NCI-H446 (cell line): ENCODE results near the gene TRMT44.
"Not testable (repeated sequence)": the region's sequence is repeated elsewhere in the genome, so short reads cannot be mapped to it uniquely, and the experiment has no call there.

Experiments
- DNase-seq, 2 experiments: peaks; one replicate each; lab custom pipeline; 2025; lab: John Stamatoyannopoulos, UW

The TRMT44 gene

DNA sequence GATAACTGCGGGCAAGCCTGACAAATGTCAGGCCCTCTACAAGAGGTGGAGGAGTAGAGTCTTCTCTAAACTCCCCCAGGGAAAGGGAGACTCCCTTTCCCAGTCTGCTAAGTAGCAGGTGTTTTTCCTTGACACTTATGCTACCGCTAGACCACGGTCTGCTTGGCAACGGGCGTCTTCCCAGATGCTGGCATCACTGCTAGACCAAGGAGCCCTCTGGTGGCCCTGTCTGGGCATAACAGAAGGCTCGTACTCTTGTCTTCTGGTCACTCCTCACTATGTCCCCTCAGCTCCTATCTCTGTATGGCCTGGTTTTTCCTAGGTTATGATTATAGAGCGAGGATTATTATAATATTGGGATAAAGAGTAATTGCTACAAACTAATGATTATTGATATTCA is 33.7 kb upstream of the TRMT44 start:
- DNase-seq = peak in 1 of 2 experiments; percentile 9

DNA sequence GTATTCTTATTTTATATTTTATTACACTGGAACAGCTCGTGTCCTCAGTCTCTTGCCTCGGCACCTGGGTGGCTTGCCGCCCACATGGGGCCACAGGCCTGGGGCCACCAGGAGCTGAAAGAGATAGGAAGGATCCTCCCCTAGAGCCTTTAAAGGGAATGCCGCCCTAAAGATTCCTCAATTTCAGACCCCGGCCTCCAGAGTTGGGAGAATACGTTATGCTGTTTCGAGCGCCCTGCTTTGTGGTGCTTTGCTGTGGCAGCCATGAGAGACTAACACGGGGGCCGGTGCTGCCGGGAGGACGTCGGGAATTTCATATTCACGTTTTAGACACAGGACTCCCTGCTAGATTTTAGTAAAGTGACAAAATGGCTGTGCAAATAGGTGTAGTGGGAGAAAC is 33.3 kb upstream of the TRMT44 start:
- no peak for DNase-seq

DNA sequence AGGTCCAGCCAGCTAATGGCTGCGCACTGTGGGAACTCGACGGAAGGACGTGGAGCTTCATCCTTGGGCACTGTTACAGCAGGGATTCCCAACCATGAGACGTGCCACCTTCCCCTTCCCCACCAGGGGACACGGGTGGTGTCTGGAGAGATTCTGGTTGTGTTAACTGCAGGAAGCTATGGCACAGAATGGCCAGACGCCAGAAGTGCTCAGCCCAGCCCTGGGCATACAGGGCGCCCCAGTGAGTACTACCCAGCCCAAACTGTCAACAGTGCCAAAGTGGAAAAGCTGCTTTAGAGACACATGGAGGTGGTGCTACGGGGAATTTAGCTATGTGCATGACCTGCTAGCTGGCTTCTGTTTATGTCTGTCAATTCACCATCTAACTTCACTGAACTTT is 32.8 kb upstream of the TRMT44 start:
- no peak for DNase-seq

DNA sequence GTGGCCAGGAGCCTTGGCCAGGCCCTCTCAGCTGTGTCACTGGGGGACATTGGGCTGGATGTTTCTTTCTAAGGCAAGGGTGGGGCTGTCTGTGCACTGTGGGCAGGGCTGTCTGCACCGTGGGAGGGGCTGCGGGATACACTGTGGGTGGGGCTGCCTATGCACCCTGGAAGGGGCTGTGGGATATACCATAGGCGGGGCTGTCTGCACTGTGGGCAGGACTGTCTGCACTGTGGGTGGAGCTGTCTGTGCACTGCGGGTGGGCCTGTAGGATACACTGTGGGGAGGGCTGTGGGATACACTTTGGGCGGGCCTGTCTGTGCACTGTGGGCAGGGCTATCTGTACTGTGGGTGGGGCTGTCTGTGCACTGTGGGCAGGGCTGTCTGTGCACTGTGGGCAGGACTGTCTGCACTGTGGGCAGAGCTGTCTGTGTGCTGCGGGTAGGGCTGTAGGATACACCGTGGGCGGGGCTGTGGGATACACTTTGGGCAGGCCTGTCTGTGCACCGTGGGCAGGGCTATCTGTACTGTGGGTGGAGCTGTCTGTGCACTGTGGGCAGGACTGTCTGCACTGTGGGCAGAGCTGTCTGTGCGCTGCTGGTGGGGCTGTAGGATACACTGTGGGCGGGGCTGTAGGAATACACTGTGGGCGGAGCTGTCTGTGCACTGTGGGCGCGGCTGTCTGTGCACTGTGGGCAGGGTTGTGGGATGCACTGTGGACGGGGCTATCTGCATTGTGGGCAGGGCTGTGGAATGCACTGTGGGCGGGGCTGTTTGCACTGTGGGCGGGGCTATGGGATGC is 31.1 kb upstream of the TRMT44 start:
- no peak for DNase-seq

DNA sequence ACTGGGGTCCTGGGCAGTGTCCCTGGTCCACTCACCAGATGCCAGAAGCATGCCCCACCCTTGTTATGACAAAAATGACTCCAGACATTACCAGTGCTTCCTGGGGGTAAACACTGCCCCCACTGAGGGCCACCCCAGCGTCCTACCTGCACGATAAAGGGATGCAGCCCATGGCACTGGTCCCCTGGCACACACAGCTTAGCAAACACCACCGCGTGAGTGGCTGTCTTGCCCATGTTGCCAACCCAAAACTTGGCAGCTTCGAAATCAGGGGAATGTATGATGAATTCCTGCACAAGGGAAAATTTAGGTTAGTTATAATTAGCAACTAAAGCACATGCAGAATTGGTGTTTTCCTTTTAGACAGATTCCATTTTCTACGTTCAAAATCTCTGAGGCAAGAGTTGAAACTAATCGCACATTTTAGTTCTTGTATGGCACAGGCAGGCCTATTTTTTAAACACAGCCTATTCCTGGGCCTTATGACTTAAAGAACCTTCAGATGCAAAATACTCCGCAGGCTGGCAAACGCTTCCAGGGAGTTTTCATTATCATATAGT is 30.4 kb upstream of the TRMT44 start:
- no peak for DNase-seq

DNA sequence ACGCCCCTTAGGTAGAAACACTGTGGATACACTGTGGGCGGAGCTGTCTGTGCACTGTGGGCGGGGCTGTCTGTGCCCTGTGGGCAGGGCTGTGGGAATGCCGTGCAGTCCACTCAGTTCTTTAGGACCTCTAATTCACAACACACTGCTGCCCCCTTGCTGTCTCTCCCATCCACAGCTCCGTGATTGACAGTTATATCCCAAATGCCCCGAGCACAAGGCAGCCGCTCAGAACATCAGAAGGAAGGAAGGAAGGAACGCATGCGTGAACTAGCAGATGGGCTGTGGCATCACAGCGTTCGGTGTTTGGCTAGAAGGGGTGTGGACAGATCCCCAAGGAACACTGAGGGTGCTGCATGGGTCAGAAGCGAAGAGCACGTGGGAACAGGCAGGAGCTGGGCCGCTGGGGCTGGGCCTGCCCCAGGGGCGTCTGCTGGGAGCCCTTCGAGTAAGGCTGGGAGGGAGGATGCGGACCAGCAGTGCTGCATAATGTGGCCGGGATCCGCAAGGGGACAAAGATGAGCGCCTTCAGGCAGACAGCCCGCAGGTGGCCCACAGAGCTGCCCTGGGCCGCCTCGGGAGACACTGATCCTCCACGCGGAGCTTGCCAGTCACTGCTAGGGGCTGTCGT is 29.8 kb upstream of the TRMT44 start:
- DNase-seq = peak in 1 of 2 experiments; percentile 6

DNA sequence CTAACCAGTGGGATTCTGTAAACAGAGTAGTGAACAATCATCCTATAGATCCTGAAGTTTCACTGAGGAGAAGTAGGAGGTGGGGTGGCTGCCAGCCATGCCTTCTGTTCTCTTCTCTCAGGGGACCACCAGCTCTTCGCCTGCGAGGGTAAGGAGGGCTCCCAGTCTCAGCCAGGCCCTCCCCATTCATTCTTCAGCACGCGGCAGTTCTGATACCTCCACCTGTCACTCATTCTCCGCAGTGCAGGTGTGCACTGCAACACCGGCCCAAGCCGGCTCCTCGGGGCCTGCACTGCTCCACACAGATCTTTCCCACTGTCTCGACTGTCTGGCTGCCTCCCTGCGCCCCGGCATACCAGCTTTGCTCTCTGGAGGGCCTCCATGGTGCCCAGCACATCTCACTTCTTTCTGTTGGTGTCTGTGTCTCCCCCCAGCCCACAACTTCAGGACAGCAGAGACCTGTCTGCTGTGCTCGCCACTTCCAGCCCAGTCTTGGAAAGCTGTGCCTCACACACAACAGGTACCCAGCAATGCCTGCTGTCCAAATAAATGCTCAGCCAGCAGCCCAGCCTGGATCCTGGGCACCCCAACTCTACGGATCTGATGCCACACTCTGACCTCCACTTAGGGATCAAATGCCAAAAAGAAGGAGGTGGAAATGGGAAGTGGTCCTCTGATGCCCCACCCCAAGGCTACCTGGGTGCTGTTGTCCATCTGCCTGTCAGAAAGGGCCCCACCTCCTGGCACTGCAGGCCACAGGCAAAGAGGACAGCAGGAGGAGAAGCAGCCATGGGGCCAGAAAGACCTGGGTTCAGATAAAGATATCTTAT is 29.0 kb upstream of the TRMT44 start:
- DNase-seq = no peak

DNA sequence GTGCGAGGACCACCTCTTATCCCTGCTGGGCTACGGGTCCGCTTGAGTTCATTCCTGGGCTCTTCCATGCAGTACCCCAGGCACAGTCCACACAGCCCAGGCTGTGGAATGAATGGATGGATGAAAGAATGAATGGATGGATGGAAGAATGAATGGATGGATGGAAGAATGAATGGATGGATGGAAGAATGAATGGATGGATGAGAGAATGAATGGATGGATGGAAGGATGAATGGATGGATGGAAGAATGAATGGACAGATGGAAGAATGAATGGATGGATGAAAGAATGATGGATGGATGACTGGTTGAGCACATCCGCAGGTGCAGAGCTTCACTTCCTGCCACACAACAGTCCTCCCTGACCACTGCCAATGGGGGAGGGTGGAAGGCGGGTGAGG is 28.3 kb upstream of the TRMT44 start:
- no peak for DNase-seq

DNA sequence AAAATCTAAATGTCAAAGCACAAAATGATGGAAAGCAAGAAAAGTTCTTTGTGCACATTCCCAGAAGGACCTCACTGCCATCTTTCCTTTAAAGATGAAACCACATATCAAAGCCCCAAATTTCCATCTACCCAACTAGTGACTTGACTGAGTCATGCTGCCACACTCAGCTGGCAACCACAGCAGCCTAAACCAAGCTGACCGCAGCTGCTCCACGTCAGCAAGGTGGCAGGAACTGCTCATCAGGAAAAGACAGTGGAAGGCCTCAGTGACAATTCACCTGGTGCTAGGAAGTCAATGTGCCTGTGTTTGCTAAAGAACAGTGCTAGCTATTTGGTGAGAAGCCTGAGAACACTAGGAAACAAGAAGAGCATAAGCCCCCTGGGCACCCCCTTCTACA is 26.2 kb upstream of the TRMT44 start:
- no peak for DNase-seq

DNA sequence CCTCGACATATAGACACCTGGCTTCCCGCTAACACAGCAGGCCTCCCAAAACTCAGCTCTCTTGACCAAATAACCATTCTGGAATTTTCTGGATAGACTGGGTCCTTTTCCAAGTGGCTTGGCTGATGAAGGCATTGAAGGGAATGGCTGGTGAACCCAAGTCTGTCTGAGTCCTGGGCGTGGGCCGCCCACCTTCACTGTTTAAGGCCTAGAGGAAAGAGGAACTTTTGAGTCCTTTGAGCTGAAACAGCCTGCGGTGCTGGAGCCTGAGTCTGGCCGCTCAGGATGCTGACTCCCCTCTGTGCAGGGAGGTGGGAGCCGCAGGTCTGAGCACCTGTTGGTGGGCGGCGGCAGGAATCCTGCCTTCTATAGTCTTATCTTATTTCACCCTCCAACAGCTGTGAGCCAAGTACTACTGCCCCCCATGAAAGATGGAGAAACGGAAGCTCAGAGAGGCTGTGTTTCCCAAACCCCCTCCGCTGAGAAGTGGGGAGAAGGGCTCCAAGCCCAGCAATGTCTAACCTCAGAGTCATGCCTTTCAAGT is 23.4 kb upstream of the TRMT44 start:
- no peak for DNase-seq

DNA sequence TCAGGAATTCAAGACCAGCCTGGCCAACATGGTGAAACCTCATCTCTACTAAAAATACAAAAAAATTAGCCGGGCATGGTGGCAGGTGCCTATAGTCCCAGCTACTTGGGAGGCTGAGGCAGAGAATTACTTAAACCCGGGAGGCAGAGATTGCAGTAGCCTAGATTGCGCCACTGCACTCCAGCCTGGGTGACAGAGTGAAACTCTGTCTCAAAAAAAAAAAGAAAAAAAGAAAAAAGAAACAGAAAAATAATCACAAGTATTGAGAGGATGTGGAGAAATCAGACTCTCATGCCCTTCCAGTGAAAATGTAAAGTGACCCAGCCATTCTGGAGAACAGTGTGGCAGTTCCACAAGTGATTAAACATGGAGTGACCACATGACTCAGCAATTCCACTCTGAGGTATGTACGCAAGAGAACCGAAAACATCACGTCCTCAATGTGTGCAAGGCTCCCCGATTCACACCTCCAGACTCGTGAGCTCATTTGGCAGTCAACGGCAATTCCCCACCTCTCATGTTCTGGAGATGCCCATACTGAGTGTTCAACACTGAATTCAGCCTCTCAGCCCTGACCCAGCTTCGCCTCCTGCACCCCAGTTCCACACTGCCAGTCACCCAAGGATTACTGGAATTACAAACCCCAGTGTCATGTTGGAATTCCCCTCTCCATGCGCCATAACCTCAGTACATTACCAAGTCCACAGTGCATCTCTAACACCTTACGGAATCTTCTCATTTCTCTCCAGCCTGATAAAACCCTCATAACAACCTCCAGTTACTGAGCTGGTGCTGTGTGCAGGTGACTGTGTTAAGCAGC is 21.1 kb upstream of the TRMT44 start:
- DNase-seq = no peak

DNA sequence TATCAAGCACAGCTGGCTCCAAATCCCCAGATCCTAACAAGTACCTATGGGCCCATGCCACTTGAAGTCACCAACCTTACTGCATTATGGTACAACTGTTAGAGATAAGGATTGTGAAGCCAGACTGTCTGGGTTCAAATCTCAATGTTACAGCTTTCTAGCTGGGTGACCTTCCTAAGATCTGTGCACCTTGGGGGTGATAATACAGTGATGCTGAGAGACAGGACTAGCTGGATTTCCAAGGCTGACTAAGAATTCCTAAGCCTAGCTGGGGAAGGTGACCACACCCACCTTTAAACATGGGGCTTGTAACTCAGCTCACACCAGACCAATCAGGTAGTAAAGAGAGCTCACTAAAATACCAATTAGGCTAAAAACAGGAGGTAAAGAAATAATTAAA is 20.4 kb upstream of the TRMT44 start:
- DNase-seq = not testable (repeated sequence)

DNA sequence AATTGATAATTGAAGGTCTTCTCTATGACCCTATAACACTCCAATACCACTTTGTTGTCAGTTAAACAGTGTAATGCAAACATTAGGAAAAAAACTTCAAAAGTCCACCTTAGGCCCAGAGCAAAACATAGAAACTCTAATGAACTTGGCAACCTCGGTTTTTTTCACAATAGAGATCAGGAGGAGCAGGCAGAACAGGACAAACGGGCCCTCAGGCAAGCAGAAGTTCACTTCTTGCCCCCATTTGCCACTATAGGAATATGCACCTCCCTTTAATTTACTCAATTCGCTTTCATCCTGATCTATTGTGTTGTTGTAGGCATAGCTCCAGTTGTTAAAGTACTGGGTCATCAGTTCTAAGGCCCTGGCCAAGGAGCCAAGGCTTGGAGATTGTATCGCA is 18.2 kb upstream of the TRMT44 start:
- no peak for DNase-seq

DNA sequence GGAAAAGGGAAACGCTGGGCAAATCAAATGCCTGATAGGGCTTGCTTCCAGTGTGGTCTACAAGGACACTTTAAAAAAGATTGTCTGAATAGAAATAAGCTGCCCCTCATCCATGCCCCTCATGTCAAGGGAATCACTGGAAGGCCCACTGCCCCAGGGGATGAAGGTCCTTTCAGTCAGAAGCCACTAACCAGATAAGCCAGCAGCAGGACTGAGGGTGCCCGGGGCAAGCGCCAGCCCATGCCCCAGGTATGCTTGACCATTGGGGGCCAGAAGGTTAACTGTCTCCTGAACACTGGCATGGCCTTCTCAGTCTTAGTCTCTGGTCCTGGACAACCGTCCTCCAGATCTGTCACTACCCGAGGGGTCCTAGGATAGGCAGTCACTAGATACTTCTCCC is 17.8 kb upstream of the TRMT44 start:
- no peak for DNase-seq

DNA sequence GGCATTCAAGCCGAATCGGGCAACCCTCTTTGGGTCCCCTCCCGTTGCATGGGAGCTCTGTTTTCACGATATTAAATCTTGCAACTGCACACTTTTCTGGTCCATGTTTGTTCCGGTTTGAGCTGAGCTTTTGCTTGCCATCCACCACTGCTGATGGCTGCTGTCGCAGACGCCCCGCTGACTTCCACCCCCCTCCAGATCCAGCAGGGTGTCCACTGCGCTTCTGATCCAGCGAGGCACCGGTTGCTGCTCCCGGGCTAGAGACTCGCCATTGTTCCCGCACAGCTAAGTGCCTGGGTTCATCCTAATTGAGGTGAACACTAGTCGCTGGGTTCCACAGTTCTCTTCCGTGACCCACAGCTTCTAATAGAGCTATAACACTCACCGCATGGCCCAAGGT is 13.3 kb upstream of the TRMT44 start:
- no peak for DNase-seq

DNA sequence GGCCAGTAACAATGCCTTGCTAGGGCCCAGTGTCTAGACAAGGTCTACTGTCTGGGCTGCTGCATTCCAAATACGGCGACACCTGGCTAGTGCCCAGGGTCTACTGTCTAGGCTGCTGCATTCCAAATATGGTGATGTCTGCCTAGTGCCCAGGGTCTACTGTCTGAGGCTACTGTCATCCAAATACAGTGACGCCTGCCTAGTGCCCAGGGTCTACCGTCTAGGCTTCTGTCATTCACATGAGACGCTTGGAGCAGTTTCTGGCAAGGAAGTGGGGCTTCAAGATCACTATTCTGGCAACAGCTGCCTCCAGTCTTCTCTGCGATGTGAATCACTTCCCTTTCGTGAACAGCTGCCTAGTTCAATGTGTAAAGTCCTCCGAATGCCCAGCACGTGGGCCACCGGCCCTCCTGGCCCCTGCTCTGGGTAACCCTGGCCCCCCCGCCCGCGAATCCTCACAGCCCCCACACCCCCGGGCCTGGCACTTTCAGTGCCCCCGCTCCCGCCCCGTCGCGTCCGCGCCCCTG is 12.8 kb upstream of the TRMT44 start:
- peak in 1 of 2 experiments; percentile 10 for DNase-seq

DNA sequence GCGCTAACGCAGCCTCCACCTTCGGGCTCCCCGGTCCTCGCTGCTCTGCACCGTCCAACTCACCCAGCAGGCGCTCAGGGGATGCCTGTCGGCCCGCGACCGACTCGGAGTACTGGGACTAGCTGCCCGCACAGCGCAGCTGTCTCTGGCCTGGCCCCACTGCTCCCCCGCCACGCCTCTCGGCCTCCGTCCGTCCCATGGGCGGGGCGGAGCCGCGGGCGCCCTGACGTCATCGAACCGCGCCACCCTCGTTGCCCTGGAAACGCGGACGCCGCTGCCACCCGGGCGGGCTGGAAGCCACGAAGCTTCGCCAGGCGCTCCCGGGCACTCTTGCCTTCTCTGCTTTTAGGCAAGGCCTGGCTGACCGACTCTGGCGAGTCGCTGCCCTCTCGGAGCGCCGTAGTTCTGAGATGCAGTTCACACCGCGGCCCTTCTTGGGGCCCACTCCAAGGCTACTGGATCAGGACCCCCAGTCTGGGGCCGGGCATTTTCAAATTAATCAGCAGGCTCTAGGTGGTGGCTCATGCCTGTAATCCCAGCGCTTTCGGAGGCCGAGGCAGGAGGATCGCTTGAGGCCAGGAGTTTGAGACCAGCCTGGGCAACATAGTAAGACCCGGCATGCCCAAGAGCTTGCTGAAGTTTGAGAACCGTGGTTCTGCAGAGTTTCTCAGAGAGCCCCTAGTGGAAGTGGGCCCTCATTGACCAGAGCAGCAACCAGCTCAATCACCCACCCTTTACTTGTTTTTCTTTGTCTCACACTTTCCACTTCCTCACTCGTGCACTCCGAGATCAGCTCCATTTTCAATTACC is 12.1 kb upstream of the TRMT44 start:
- DNase-seq = peak; percentile 29 to 83

DNA sequence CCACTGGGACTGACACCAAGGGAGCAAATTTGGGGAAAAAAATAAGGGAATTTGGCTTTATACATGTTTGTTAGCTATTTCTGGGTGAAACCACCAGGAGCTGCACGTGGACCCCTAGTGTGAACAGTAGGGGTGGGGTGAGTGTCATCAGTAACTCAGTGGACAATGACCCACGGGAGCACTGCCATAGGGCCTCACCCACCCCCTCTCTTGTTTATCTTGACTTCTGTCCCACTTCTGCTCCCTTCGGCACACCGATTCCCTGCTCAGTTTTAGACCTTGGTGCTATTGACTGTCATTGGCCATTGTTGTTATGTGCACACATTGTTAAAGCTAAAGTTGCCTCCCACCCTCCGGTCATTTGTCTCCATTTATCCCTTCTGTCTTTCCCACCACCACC is 9.0 kb upstream of the TRMT44 start:
- DNase-seq = no peak

DNA sequence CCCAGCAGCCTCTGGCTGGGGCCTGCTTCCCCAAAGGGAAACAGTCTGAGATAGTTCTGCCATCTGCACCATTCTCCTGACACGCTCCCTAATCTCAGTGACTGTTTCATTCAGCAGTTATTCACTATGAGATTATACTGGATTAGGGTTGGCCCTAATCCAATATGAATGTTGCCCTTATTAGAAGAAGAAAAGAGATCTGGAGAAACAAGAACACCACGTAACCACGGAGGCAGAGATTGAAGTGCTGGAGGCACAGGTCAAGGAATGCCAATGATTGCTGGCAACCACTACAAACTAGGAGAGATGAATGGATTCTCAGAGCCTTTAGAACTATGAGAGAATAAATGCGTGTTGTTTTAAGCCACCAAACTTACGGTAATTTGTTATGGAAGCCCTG is 7.4 kb upstream of the TRMT44 start:
- DNase-seq = no peak
